Natural killer cell (primary cell): ENCODE data around the gene ITIH3. TPM values are rescaled to one million over a fixed set of nuclear protein-coding genes. Genes with fewer than 3 reads are reported as not detected.

Experiments used
- total RNA-seq, 4 donors: library from RNA; stranded (reverse); fragments of 120-200 nt in 1 of 4; gene quantifications; one replicate each; pipeline versions ENCODE4 v1.2.3 to v1.2.4, GENCODE V29; 2013 to 2022

The ITIH3 gene
- total RNA-seq, 3 donors from 2014 or later (not counting 1 experiment from before 2014, with no cell fraction given): not detected

Other genes with a start within 250 kb of the ITIH3 start
- 10 to 100 TPM; 70.2 to 79.7 (median 76.6) TPM for gene PBRM1, start 108.9 kb upstream of the ITIH3 start, total RNA-seq
- gene GNL3, start 108.8 kb upstream of the ITIH3 start, total RNA-seq: 10 to 100 TPM; 70.7 to 81.1 (median 70.9) TPM
- 10 to 100 TPM; 31.1 to 39.4 (median 38.2) TPM for gene GLT8D1, start 89.0 kb upstream of the ITIH3 start, total RNA-seq
- gene SPCS1, start 88.7 kb upstream of the ITIH3 start, total RNA-seq: 10 to 100 TPM; 52.4 to 64.4 (median 57.3) TPM
- gene NEK4, start 23.9 kb upstream of the ITIH3 start, total RNA-seq: 10 to 100 TPM; 13.8 to 19.5 (median 15.5) TPM
- gene ITIH1, start 17.2 kb upstream of the ITIH3 start, total RNA-seq: under 1 TPM in 1 of 3 donors, not detected in 2; 0.56 TPM
- gene ITIH4, start 35.9 kb downstream of the ITIH3 start, total RNA-seq: 10 to 100 TPM; 28.2 to 33.0 (median 32.8) TPM
- 1 to 10 TPM; 5.3 to 7.7 (median 6.8) TPM for gene MUSTN1, start 40.2 kb downstream of the ITIH3 start, total RNA-seq
- gene STIMATE, start 102.8 kb downstream of the ITIH3 start, total RNA-seq: 10 to 100 TPM; 24.6 to 35.0 (median 33.1) TPM